GM21786 (cell line): ENCODE results near the gene PLEKHG2.
"Not testable (repeated sequence)": the region's sequence is repeated elsewhere in the genome, so short reads cannot be mapped to it uniquely, and the experiment has no call there.

Source experiments
- ATAC-seq: cut with Tn5 transposase; IDR thresholded peaks from one replicate; pipeline ENCODE4 v1.9.1; 2021; ENCODE audit not compliant: unreplicated experiment

PLEKHG2 gene, protein sequence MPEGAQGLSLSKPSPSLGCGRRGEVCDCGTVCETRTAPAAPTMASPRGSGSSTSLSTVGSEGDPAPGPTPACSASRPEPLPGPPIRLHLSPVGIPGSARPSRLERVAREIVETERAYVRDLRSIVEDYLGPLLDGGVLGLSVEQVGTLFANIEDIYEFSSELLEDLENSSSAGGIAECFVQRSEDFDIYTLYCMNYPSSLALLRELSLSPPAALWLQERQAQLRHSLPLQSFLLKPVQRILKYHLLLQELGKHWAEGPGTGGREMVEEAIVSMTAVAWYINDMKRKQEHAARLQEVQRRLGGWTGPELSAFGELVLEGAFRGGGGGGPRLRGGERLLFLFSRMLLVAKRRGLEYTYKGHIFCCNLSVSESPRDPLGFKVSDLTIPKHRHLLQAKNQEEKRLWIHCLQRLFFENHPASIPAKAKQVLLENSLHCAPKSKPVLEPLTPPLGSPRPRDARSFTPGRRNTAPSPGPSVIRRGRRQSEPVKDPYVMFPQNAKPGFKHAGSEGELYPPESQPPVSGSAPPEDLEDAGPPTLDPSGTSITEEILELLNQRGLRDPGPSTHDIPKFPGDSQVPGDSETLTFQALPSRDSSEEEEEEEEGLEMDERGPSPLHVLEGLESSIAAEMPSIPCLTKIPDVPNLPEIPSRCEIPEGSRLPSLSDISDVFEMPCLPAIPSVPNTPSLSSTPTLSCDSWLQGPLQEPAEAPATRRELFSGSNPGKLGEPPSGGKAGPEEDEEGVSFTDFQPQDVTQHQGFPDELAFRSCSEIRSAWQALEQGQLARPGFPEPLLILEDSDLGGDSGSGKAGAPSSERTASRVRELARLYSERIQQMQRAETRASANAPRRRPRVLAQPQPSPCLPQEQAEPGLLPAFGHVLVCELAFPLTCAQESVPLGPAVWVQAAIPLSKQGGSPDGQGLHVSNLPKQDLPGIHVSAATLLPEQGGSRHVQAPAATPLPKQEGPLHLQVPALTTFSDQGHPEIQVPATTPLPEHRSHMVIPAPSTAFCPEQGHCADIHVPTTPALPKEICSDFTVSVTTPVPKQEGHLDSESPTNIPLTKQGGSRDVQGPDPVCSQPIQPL (N-terminal part only)

DNA sequence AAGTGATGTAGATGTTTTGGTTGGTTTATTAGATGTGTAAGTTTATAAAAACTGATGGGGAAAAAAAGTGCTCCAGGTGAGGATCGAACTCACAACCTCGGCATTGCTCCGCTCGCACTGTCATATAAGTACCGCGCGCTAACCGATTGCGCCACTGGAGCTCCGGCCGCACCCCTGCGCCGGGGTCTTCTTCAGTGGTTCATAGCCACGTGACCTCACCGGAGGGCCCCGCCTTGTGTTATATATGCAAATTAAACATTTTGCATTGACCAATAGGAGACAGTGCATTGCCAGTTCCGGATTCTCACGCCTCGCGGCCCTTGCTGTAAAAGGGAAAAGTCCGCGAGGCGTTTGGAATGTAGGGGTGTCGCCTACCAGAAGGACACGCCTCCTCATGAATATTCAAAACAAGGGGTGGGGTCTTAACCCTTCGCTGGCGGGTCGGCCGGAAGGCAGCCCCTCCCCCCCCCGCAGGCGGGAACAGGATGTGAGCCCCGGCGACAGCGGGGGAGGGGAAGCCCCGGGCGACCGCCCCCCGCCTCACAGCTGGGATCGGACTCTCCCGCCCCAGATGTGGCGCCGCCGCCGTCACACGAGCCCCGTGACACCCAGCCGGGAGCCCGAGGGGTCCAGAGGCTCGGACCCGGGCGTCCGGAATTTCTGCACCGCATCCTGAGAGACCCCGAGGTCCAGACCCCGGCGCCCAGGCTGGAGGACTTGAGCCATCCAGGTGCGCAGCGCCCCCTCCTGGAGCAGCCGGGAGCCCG lies at the start of gene PLEKHG2:
PLEKHG2 (plus strand) TSS at position 570 of the 767 bp plus-strand sequence. CDS start 1,418 bp downstream, outside the sequence.
- peak; percentile 53 for ATAC-seq

GRCh38 chr19:39362682-39363657 lies 49.5 kb upstream of the PLEKHG2 start:
- ATAC-seq = no peak

- no peak for ATAC-seq
Measured at GRCh38 chr19:39363901-39364457, 48.5 kb upstream of the PLEKHG2 start.

- ATAC-seq = no peak
Measured at GRCh38 chr19:39365531-39365930, 46.9 kb upstream of the PLEKHG2 start.

- ATAC-seq = no peak
Measured at GRCh38 chr19:39369200-39369599, 43.3 kb upstream of the PLEKHG2 start.

DNA sequence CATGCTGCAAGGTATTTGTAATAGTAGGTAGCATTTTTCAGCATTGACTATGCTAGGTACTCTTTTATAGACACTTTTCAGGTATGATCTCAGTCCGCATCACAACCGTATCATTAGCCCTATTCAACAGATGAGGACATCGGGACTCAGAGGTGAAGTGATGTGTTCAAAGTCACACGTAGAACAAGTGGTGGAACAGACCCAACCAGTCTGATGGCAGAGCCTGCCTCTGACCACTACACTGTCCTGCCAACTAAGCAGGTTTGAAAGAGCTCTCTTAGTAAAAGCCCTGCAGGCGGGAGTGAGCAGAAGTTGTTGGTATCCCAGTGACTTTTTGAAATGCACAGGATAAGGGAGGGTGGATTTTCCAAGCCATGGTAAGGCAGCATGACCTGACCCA lies 41.7 kb upstream of the PLEKHG2 start:
- ATAC-seq = no peak

- no peak for ATAC-seq
Measured at GRCh38 chr19:39372047-39372802, 40.2 kb upstream of the PLEKHG2 start.

DNA sequence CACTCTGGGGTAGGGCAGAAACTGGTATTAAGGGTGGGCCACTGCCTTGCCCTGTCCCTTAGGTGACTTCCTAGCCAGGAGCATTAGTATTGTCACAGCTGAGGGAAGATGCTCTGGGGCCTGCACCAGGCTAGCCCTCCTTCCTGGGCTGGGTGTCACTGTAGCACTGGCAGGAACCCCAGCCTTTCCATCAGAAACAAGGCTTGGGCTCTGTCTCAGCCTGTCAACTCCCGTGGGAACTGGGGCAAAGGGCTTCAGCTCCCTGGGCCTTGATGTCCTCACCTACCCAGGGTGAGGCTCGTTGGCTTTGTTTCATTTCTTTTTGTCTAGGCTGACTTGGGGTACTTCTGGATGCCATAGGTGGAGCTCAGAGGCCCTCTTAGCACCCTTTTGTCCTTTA lies 39.5 kb upstream of the PLEKHG2 start:
- no peak for ATAC-seq

GRCh38 chr19:39375929-39376328 lies 36.5 kb upstream of the PLEKHG2 start:
- ATAC-seq = no peak

DNA sequence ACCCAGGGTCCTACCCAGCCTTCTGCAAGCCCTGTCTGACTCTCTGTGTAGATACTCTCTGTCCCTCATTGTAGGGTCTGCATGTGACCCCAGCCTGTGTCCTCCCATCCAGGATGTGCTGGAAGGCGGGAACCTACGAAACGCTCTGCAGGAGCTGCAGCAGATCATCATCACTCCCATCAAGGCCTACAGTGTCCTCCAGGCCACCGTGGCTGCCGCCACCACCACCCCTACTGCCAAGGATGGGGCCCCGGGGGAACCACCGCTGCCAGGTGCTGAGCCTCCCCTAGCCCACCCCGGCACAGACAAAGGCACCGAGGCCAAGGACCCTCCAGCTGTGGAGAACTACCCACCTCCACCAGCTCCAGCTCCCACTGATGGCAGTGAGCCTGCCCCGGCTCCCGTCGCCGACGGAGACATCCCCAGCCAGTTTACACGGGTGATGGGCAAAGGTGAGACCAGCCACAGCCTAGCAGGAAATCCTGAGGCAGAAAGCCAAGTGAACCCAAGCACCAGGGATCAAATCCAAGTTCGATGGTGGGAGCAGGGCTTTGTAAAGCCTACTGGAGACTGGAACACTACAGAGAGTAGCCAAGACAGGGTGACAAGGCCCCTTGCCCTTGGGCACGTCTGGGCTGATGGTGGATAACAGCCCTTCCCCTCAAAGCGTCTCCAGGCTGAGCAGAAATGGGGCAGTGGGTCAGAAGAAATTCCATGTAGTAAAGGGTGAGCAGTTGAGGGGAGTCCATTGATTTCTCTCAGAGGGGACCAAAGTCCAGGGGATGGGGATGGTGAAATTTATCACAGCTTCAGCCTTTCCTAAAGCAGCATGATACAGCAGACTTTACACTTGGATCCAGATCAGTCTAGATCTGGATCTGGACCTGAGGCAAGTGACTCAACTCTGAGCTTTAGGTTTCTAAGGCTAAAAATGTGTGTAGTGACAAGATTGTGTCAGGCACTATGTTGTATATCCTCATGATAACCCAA lies 34.8 kb upstream of the PLEKHG2 start:
- ATAC-seq = no peak

- ATAC-seq = not testable (repeated sequence)
Measured at GRCh38 chr19:39379366-39379765, 33.1 kb upstream of the PLEKHG2 start.

- no peak for ATAC-seq
Measured at GRCh38 chr19:39379865-39380396, 32.5 kb upstream of the PLEKHG2 start.

DNA sequence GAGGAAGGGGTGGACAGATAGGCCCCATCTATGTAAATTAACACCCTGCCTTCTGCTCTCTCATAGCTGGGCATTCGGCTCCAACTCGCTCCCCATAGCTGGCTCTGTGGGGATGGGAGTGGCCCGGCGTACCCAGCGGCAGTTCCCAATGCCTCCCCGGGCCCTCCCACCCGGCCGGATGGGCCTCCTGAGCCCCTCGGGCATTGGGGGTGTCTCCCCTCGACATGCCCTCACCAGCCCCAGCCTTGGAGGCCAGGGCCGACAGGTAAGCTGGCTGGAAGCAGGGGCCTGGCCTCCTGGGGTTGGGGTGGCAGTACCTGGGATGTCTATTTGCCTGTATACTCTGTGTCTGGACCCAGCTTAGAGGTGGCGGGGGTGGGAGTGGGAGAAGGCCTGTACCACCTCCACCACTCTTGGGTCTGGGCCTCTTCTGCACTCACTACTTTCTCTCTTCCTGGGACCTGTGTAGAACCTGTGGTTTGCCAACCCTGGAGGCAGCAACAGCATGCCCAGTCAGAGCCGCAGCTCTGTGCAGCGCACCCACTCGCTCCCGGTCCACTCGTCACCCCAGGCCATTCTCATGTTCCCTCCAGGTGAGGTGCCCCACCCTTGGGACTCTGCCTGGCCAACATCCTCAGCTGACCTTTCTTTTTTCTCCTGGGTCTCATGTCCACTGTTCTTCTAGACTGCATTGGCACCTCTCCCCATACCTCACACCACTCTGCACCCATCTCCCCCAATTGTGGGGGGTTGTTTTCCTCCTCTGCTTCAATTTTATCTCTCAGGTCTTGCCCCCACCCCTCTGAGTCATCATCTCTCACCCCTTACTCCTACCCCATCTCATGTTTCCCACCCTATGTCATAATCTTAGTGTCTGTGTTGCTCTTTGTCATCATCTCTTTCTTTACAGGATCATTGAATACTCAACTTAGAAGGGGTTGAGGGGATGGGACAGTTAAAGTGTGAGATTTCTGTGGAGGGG lies 31.7 kb upstream of the PLEKHG2 start:
- ATAC-seq = no peak

DNA sequence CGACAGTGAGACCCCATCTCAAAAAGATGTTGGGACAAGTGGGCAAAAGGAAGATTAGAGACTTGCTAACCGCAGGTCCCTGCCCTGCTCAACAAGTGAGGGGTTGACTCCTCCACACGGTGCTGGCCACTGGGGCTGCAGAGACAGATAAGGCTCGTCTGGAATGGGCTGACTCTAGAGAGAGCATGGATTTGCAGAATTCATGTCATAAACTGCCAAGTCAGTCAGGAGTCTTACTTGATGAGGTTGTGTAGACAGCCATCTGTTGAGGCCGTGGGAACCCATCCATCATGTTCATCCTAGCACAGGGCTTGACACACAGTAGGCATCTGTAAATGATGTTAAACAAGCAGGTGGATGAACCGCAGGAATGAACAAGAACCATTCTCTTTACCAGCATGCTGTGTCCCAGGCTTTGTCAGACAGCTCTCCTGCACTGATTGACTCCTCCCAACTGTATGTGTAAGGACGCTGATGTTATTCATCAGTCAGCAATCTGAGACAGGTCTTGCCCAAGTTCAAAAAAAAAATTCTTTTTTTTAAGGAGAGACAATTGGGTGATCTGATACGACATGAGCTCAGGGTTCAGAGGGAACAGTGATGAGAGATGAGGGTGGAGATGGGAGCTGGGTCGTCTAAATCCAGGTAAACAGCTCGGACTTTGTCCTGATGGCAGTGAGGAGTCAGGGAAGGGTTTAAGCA lies 30.4 kb upstream of the PLEKHG2 start:
- ATAC-seq = no peak
